Right atrium auricular region (tissue), 2 donors: ENCODE results near the gene EPN2. TPM values are rescaled to one million over a fixed set of nuclear protein-coding genes. Genes with fewer than 3 reads are reported as not detected.
"Not testable (repeated sequence)": the region's sequence is repeated elsewhere in the genome, so short reads cannot be mapped to it uniquely, and the experiment has no call there.

ENCODE experiments used
- DNase-seq: peaks from one replicate; pipeline ENCODE4 v3.0.0-alpha.2; 2019; ENCODE audit warnings: low spot score
- H3K27ac ChIP-seq, 2 donors: fragments of 200-600 bp; sonication (generic); 1 replicate in 1 of 2; 2 replicates in 1 of 2; pipeline ENCODE4 v1.5.1; 2016 to 2019
- H3K27me3 ChIP-seq, 2 donors: fragments of 200-600 bp; sonication (generic); one replicate each; pipeline versions ENCODE4 v1.5.1 to v1.6.0; 2017 to 2019
- H3K36me3 ChIP-seq: fragments of 200-600 bp; sonication (generic); one replicate; pipeline ENCODE4 v1.5.1; 2016
- H3K4me1 ChIP-seq, 2 donors: fragments of 200-600 bp; sonication (generic); one replicate each; pipeline versions ENCODE4 v1.5.1 to v1.6.0; 2017 to 2019
- H3K4me3 ChIP-seq, 2 donors: fragments of 200-600 bp; sonication (generic); 1 replicate in 1 of 2; 2 replicates in 1 of 2; pipeline ENCODE4 v1.5.1; 2017 to 2019; ENCODE audit warnings: mild to moderate bottlenecking in 1 of 2, moderate library complexity in 1 of 2
- H3K9me3 ChIP-seq, 2 donors: fragments of 200-600 bp; sonication (generic); one replicate each; pipeline ENCODE4 v1.5.1; 2019
- CTCF ChIP-seq, 2 donors: fragments of 200-600 bp; sonication (generic); IDR thresholded peaks; one replicate each; pipeline ENCODE4 v1.5.1; 2019; ENCODE audit warnings: antibody characterized with exemption in 2 of 2
- total RNA-seq, 2 donors: library from RNA; depleted of rRNA; stranded (reverse); fragments of >200 nt; gene quantifications; one replicate each; pipeline ENCODE4 v1.1.0, GENCODE V29; 2016

EPN2 gene
- 10 to 100 TPM; 68.0 to 73.1 TPM for total RNA-seq

GRCh38 chr17:19237139-19237388 lies at the start of gene EPN2:
EPN2 (plus strand) TSS chr17:19237366; CDS start chr17:19283120, 45,754 bp downstream.
- peaks cover 0 to 26% of the 10 kb centered on the region in 2 donors for H3K4me1 ChIP-seq
- H3K27me3 ChIP-seq, H3K36me3 ChIP-seq, H3K9me3 ChIP-seq, DNase-seq: not testable (repeated sequence)
- H3K4me3 ChIP-seq: peak within 1 kb of the TSS; percentile 92 to 99
- H3K27ac ChIP-seq: peak within 1 kb of the TSS; percentile 96
- peak in 1 of 2 donors; percentile 44 for TF ChIP-seq CTCF (IDR thresholded peaks at IDR 0.05)

- H3K4me3 ChIP-seq, H3K9me3 ChIP-seq, DNase-seq, H3K27ac ChIP-seq, H3K36me3 ChIP-seq, H3K27me3 ChIP-seq, H3K4me1 ChIP-seq: not testable (repeated sequence)
Measured at GRCh38 chr17:19187883-19188869, 49.0 kb upstream of the EPN2 start.

- H3K27ac ChIP-seq, H3K4me1 ChIP-seq, H3K4me3 ChIP-seq, H3K36me3 ChIP-seq, DNase-seq, H3K27me3 ChIP-seq, H3K9me3 ChIP-seq: not testable (repeated sequence)
Measured at GRCh38 chr17:19188870-19189708, 48.1 kb upstream of the EPN2 start.

GRCh38 chr17:19189781-19190405 lies 47.3 kb upstream of the EPN2 start:
- not testable (repeated sequence) for H3K4me1 ChIP-seq, H3K9me3 ChIP-seq, H3K4me3 ChIP-seq, H3K36me3 ChIP-seq, DNase-seq, H3K27me3 ChIP-seq, H3K27ac ChIP-seq

GRCh38 chr17:19196382-19197204 lies 40.6 kb upstream of the EPN2 start:
- not testable (repeated sequence) for H3K9me3 ChIP-seq, H3K27me3 ChIP-seq, DNase-seq, H3K27ac ChIP-seq, H3K36me3 ChIP-seq, H3K4me1 ChIP-seq
- peak overlapping the region in 1 of 2 donors; percentile 29 for H3K4me3 ChIP-seq

GRCh38 chr17:19202448-19202847 lies 34.7 kb upstream of the EPN2 start:
- H3K9me3 ChIP-seq: not testable (repeated sequence)

GRCh38 chr17:19203429-19203828 lies 33.7 kb upstream of the EPN2 start:
- H3K4me3 ChIP-seq, H3K4me1 ChIP-seq, H3K27me3 ChIP-seq, H3K36me3 ChIP-seq, H3K9me3 ChIP-seq, H3K27ac ChIP-seq, DNase-seq: not testable (repeated sequence)

More at GRCh38 chr17:19202448-19202847, 34.7 kb upstream of the EPN2 start:
- DNase-seq, H3K27me3 ChIP-seq, H3K4me3 ChIP-seq, H3K4me1 ChIP-seq, H3K27ac ChIP-seq, H3K36me3 ChIP-seq: not testable (repeated sequence)

GRCh38 chr17:19215074-19215860 lies 21.9 kb upstream of the EPN2 start:
- H3K9me3 ChIP-seq, H3K27ac ChIP-seq, H3K4me1 ChIP-seq, DNase-seq, H3K27me3 ChIP-seq, H3K36me3 ChIP-seq, H3K4me3 ChIP-seq: not testable (repeated sequence)

- not testable (repeated sequence) for H3K36me3 ChIP-seq, H3K27me3 ChIP-seq, H3K9me3 ChIP-seq, H3K4me3 ChIP-seq, H3K27ac ChIP-seq, DNase-seq, H3K4me1 ChIP-seq
Measured at GRCh38 chr17:19216148-19216926, 20.8 kb upstream of the EPN2 start.

GRCh38 chr17:19218914-19219313 lies 18.3 kb upstream of the EPN2 start:
- H3K9me3 ChIP-seq, H3K27me3 ChIP-seq, H3K36me3 ChIP-seq, H3K4me1 ChIP-seq, H3K4me3 ChIP-seq, DNase-seq, H3K27ac ChIP-seq: not testable (repeated sequence)

- H3K27ac ChIP-seq, H3K36me3 ChIP-seq, H3K9me3 ChIP-seq, H3K4me3 ChIP-seq, DNase-seq, H3K27me3 ChIP-seq, H3K4me1 ChIP-seq: not testable (repeated sequence)
Measured at GRCh38 chr17:19219384-19219783, 17.8 kb upstream of the EPN2 start.
